ENCODE measurements around the gene CELF2.

The CELF2 gene

DNA sequence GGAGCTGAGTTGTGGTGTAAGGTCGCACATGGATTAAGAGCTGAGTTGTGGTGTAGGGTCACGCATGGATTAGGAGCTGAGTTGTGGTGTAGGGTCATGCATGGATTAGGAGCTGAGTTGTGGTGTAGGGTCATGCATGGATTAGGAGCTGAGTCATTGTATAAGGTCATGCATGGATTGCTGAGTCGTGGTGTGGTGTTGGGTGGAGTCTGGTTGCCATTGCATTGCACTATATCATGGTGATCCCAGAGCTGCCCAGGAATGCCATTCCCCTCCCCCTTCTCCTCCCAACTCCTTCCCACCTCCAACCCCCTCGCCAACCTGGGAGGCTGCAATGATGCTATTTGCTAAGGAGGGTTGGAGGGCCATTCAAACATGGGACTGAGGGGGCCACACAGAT is 349.2 kb downstream of the CELF2 start:
- DNase-seq, result peak; percentile 6

DNA sequence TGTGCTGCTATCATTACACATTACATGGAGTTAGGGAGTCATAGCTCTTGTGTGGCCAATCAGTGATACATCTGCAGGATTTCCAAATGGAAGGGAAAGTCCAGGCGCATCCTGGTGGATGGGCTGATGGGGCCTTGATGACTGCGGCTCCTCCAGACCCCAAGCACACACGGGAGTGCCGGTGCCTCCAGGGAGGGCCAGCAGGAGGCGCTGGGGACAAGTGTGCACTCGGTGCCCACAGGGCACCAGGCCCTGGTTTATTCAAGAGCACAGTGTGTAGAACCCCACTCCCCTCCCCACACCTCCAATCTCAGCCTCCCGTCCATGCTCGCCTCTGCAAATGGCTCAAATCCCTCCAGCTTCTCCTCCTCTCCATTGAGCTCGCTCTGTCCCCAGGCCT is 349.8 kb downstream of the CELF2 start:
- DNase-seq, result no peak

DNA sequence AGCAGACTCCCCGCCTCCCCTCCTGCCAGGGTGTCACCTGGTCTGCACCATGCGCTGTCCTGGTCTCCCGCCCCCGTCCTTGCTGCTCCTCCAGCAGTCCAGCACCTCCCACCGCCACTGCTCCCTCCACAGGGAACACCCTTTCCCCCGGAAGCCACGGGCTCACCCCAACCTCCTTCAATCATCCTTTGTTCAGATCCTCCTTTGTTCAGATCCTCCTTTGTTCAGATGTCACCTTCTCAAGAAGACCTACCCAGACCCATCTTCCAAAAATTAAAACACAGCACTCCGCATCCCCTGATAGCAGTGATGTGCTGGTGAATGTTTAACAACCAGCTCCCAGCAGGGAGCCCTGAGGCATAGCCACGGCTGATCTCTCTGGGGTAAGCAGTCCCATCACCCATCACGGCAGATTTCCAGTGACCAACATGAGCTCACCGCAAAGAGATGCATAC is 356.1 kb downstream of the CELF2 start:
- DNase-seq, result no peak

DNA sequence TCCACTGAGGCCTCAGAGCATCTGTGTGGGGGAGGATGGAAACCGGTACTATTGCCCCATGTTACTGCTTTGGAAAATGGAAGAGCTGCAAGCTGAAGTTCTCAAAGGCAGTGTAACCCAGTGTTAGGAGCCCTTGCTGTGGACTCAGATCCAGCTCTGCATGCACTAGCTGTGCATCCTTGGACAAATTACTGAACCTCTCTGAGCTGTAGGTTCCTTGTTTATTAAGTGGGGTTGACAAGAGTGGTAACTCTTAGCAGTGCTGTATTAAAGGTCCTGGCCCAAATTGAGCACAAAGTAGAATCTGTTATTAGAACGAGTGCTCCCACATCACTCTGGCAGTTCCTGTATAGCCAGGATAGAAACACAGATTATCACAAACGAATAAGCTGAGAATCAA is 359.6 kb downstream of the CELF2 start:
- no peak for DNase-seq

DNA sequence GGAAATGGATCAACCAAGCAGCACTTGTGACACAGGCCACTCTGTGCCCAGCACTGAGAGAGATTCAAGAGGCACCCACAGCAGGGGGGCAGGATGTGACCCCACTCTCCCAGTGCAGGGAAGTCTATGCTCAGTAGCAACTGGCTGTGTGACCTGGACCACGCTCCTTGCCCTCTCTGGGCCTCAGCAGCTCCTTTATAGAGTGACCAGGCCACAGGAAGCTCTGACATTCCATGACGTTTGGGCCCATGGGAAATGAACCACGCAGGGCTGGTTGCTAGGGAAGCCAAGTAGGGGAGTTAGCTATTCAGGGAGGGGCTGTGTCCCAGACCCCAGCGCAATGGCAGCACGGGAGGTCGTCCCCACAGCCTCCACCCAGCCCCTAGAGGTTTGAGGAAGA is 361.2 kb downstream of the CELF2 start:
- DNase-seq, result no peak

DNA sequence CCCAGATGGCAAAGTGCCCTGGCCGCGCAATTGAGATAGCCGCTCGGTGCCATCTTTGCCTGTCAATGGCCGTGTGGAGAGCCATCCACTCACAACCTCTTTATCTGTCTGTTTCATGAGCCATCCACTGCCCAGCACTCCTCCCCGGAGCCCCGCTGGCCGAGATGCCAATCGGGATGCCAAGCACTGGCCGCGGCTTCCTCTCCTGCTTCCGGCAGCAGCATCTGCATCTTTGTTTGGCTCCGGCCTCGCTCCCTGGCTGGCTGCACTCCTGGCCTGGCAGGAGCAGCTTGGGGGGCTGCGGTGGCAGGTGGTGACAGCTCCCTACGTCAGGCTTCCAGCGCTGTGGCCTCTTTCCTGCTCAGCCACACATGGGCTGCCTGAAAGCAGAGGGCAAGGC is 362.1 kb downstream of the CELF2 start:
- DNase-seq, result no peak

DNA sequence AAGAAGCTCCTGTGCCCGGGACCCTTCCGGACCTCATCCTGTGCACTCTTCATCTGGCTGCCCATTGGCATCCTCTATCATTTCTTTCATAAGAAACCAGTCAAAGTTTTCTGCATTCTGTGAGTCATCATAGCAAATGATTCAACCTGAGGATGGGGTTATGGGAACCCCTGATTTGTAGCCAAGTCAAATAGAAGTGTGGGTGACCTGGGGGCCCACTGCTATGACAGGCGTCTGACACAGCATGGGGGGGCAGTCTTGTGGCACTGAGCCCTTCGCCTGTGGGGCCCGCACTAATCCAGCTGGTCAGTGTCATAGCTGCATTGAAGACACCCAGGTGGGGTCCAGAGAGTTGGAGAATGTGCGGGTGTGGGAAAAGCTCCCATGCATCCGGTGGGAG is 363.4 kb downstream of the CELF2 start:
- DNase-seq, result no peak

DNA sequence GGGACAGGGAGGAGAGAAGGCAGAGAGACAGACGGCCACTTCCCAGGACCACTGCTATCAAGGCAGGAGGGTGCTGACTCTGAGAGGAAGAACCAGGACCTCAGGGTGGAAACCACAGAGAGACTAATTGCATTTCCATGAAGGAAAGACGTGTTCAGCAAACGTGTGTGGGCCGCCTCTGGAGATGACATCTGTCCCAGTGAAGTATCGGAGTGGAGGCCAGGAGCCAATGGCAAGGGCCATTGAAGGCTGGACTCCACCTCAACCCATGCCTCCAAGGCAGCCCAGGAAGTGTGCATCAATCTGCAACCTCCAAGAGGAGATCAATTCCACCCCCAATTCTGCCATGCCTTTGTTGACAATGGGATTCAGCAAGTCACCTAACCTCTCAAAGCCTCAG is 363.8 kb downstream of the CELF2 start:
- no peak for DNase-seq

DNA sequence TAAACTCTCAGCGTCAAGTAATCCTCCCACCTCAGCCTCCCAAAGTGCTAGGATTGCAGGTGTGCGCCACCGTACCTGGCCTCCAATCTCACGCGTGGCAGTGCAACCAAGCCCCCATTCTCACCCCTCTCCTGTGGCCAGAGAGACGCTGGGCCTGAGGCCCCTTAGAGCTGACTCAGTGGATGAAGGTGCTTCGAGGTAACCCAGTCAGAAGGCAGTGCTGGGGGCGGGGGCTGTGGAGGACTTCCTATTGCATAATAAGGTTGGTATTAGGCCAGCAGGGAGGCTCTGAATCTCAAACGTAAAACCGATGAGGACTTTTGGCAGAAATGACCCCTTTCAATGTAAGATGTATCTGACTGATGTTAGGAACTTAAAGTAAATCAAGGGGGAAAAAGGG is 364.5 kb downstream of the CELF2 start:
- DNase-seq, result no peak

DNA sequence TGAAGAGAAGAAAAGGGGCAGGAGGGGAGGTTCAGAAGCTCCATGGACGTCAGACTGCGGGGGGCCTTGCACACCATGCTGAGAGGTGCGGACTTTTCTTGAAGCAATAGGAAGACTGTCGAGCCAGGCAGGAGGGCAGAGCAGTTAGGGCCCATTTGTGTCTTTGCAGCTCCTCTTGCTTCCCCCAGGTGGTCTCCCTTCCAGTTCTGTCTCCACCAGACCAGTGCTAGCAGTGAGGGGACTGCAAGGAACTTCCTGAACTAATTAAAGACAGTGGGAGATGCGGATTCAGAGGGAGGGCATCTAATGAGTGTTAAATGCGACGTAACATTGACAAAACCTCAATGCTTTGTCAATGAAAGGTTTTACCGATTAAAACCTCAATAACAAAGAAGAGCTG is 368.4 kb downstream of the CELF2 start:
- DNase-seq, result no peak
